ENCODE data around the gene GRAP.

The GRAP gene

DNA sequence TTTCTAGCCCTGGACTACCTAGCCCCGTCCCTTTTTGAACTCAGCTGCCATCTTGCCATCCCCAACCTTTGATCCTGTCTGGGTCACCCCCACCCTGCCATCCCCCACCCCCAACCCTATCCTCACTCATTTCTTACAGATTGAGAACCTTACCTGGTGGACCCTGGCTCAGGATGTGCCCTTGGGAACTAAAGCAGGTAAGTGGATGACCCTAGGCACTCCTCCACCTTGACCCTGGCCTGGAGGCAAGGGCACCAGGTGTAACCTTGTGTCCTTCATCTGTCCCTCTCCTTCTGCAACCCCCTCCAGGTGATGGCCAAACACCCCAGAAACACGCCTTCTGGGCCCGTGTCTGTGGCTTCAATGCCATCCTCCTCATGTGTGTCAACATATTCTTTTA lies 26.7 kb downstream of the GRAP start:
- no peak overlapping the region for H3K4me3 ChIP-seq (ENCODE audit: low read depth, low read length)
- DNase-seq: no peak
- TF ChIP-seq, protein P1, sequence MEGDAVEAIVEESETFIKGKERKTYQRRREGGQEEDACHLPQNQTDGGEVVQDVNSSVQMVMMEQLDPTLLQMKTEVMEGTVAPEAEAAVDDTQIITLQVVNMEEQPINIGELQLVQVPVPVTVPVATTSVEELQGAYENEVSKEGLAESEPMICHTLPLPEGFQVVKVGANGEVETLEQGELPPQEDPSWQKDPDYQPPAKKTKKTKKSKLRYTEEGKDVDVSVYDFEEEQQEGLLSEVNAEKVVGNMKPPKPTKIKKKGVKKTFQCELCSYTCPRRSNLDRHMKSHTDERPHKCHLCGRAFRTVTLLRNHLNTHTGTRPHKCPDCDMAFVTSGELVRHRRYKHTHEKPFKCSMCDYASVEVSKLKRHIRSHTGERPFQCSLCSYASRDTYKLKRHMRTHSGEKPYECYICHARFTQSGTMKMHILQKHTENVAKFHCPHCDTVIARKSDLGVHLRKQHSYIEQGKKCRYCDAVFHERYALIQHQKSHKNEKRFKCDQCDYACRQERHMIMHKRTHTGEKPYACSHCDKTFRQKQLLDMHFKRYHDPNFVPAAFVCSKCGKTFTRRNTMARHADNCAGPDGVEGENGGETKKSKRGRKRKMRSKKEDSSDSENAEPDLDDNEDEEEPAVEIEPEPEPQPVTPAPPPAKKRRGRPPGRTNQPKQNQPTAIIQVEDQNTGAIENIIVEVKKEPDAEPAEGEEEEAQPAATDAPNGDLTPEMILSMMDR (IDR thresholded peaks at IDR 0.05; ENCODE audit: low read depth, low read length): no peak
- no peaks in the 10 kb centered on the region for H3K9me3 ChIP-seq
- no peaks in the 10 kb centered on the region for H3K27me3 ChIP-seq
- peaks cover 3% of the 10 kb centered on the region; the same call in 1 of the 2 replicates for H3K4me1 ChIP-seq
- no peaks in the 10 kb centered on the region for H3K36me3 ChIP-seq

DNA sequence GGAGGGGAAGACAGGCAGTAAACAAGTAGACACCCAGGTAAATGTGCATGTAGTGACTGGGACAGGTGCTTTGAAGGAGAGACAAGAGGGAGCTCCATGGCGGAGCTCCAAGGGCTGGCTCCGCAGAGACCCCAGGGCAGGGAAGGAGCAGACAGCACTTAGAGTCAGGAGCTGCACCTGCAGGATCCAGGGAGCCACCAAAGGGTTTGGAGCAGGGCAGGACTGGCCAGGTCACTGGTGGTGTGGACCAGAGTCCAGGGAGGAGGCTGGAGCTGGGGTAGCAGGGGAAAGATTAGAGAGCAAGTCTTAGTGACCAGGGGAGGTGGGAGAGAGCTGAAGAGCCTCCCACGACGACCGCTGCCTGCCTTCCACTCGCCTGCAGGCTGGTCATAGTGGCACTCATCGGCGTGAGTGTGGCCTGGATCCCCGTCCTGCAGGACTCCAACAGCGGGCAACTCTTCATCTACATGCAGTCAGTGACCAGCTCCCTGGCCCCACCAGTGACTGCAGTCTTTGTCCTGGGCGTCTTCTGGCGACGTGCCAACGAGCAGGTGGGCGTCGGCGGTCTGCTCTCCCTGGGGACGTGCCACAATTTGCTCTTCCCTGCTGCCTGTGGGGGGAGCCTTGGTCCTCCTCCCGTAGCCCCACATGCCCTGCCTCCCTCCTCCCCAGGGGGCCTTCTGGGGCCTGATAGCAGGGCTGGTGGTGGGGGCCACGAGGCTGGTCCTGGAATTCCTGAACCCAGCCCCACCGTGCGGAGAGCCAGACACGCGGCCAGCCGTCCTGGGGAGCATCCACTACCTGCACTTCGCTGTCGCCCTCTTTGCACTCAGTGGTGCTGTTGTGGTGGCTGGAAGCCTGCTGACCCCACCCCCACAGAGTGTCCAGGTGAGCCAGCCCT lies 27.5 kb downstream of the GRAP start:
- H3K36me3 ChIP-seq: no peaks in the 10 kb centered on the region
- DNase-seq: peak; percentile 40
- TF ChIP-seq, protein P1 (IDR thresholded peaks at IDR 0.05; ENCODE audit: low read depth, low read length): no peak

DNA sequence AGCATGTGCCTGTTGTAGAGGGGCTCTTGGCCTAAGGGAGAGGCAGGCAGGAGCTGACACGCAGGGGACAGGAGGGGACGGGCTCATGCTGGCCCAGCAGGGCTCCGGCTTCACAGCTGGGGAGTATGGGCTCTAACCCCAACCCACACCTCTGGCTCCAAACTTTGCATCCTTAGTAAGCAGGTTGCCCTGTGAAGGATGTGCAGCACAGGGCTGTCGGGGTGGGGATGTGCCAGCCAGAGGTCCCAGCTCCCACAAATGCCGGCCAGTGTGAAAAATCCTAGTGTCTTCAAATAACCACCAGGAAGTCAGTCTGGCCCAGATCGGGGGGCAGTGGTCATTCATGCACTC lies 28.2 kb downstream of the GRAP start:
- Histone ChIP-seq H3K36me3 (no peaks in the 10 kb centered on the region), H3K9me3 (no peaks in the 10 kb centered on the region), H3K27me3 (no peaks in the 10 kb centered on the region), H3K4me1 (peaks cover 3% of the 10 kb centered on the region; the same call in 1 of the 2 replicates), H3K4me3 (ENCODE audit: low read depth, low read length) (no peak overlapping the region)
- TF ChIP-seq, protein P1 (IDR thresholded peaks at IDR 0.05; ENCODE audit: low read depth, low read length): no peak
- DNase-seq: no peak

More for the DNA sequence above, 27.5 kb downstream of the GRAP start:
- H3K4me3 ChIP-seq (ENCODE audit: low read depth, low read length): no peak overlapping the region
- H3K27me3 ChIP-seq: no peaks in the 10 kb centered on the region
- H3K9me3 ChIP-seq: no peaks in the 10 kb centered on the region
- H3K4me1 ChIP-seq: peaks cover 3% of the 10 kb centered on the region; the same call in 1 of the 2 replicates

GRCh38 chr17:19017804-19018599 lies 28.8 kb downstream of the GRAP start:
- no peak for DNase-seq
- H3K27me3 ChIP-seq: no peaks in the 10 kb centered on the region
- H3K4me3 ChIP-seq (ENCODE audit: low read depth, low read length): no peak overlapping the region
- TF ChIP-seq, protein P1 (IDR thresholded peaks at IDR 0.05; ENCODE audit: low read depth, low read length): no peak
- H3K9me3 ChIP-seq: no peaks in the 10 kb centered on the region
- no peaks in the 10 kb centered on the region for H3K36me3 ChIP-seq
- H3K4me1 ChIP-seq: peaks cover 3% of the 10 kb centered on the region; the same call in 1 of the 2 replicates

- no peaks in the 10 kb centered on the region for H3K9me3 ChIP-seq
- H3K36me3 ChIP-seq: no peaks in the 10 kb centered on the region
- H3K27me3 ChIP-seq: no peaks in the 10 kb centered on the region
- TF ChIP-seq, protein P1 (IDR thresholded peaks at IDR 0.05; ENCODE audit: low read depth, low read length): no peak
- peaks cover 3% of the 10 kb centered on the region; the same call in 1 of the 2 replicates for H3K4me1 ChIP-seq
- no peak overlapping the region for H3K4me3 ChIP-seq (ENCODE audit: low read depth, low read length)
- no peak for DNase-seq
These were observed 29.4 kb downstream of the GRAP start for GRCh38 chr17:19017401-19017800.
